ENCODE measurements around the gene AFF3. TPM values are rescaled to one million over a fixed set of nuclear protein-coding genes. Genes with fewer than 3 reads are reported as not detected.

AFF3 gene
- total and polyA plus RNA-seq, 4 donors, result 0.48 to 5.3 (median 2.3) TPM

GRCh38 chr2:99552529-99552928, 589.9 kb downstream of the AFF3 start:
- H3K9me3 ChIP-seq (ENCODE audit: control insufficient read depth in 4 of 4, low read length in 3 of 4), result no peaks in the 10 kb centered on the region
- H3K27ac ChIP-seq (ENCODE audit: low read depth in 1 of 2, low read length in 2 of 2), result no peak overlapping the region
- no peak overlapping the region for H3K4me3 ChIP-seq (ENCODE audit: low read depth in 1 of 3, low read length in 3 of 3)
- no peak overlapping the region for H3K9ac ChIP-seq (ENCODE audit: low read depth in 1 of 2, low read length in 2 of 2)
- no peak for TF ChIP-seq NR2F2 (IDR thresholded peaks at IDR 0.05)
- TF ChIP-seq HNF4A (conservative IDR thresholded peaks at IDR 0.05), result no peak
- TF ChIP-seq EGR1 (IDR thresholded peaks at IDR 0.05; ENCODE audit: low read depth in 2 of 2), result no peak
- TF ChIP-seq SP1 (IDR thresholded peaks at IDR 0.05), result no peak
- no peak for TF ChIP-seq GABPA (IDR thresholded peaks at IDR 0.05 in 1 of 2, conservative IDR thresholded peaks at IDR 0.05 in 1 of 2)
- no peaks in the 10 kb centered on the region for H3K27me3 ChIP-seq (ENCODE audit: control insufficient read depth in 4 of 4, insufficient read depth in 4 of 4, low read length in 3 of 4)
- WGBS, result 58% methylated on average over 2 of the region's 2 CpGs
- peaks cover 0 to 2% (median 0%) of the 10 kb centered on the region in 4 donors for H3K4me1 ChIP-seq (ENCODE audit: control insufficient read depth in 4 of 4, insufficient read depth in 4 of 4, low read length in 3 of 4)
- H3K36me3 ChIP-seq (ENCODE audit: control insufficient read depth in 4 of 4, insufficient read depth in 3 of 4, low read depth in 1 of 4, low read length in 3 of 4), result no peaks in the 10 kb centered on the region
- no peak for DNase-seq (ENCODE audit: low spot score)

- Histone ChIP-seq H3K27ac (ENCODE audit: low read depth in 1 of 2, low read length in 2 of 2) (no peak overlapping the region), H3K27me3 (ENCODE audit: control insufficient read depth in 4 of 4, insufficient read depth in 4 of 4, low read length in 3 of 4) (no peaks in the 10 kb centered on the region), H3K36me3 (ENCODE audit: control insufficient read depth in 4 of 4, insufficient read depth in 3 of 4, low read depth in 1 of 4, low read length in 3 of 4) (no peaks in the 10 kb centered on the region), H3K4me1 (ENCODE audit: control insufficient read depth in 4 of 4, insufficient read depth in 4 of 4, low read length in 3 of 4) (peaks cover 0 to 5% (median 2%) of the 10 kb centered on the region in 4 donors), H3K4me3 (ENCODE audit: low read depth in 1 of 3, low read length in 3 of 3) (no peak overlapping the region), H3K9me3 (ENCODE audit: control insufficient read depth in 4 of 4, low read length in 3 of 4) (no peaks in the 10 kb centered on the region), H3K9ac (ENCODE audit: low read depth in 1 of 2, low read length in 2 of 2) (no peak overlapping the region)
- DNase-seq (ENCODE audit: low spot score), result no peak
- TF ChIP-seq GABPA (IDR thresholded peaks at IDR 0.05 in 1 of 2, conservative IDR thresholded peaks at IDR 0.05 in 1 of 2) (no peak), HNF4G (IDR thresholded peaks at IDR 0.05) (no peak), TAF1 (conservative IDR thresholded peaks at IDR 0.05) (no peak), RXRA (IDR thresholded peaks at IDR 0.05) (no peak), JUND (IDR thresholded peaks at IDR 0.05) (no peak)
- TF ChIP-seq, protein P1, sequence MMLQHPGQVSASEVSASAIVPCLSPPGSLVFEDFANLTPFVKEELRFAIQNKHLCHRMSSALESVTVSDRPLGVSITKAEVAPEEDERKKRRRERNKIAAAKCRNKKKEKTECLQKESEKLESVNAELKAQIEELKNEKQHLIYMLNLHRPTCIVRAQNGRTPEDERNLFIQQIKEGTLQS (IDR thresholded peaks at IDR 0.05), result no peak
- TF ChIP-seq, protein P2, sequence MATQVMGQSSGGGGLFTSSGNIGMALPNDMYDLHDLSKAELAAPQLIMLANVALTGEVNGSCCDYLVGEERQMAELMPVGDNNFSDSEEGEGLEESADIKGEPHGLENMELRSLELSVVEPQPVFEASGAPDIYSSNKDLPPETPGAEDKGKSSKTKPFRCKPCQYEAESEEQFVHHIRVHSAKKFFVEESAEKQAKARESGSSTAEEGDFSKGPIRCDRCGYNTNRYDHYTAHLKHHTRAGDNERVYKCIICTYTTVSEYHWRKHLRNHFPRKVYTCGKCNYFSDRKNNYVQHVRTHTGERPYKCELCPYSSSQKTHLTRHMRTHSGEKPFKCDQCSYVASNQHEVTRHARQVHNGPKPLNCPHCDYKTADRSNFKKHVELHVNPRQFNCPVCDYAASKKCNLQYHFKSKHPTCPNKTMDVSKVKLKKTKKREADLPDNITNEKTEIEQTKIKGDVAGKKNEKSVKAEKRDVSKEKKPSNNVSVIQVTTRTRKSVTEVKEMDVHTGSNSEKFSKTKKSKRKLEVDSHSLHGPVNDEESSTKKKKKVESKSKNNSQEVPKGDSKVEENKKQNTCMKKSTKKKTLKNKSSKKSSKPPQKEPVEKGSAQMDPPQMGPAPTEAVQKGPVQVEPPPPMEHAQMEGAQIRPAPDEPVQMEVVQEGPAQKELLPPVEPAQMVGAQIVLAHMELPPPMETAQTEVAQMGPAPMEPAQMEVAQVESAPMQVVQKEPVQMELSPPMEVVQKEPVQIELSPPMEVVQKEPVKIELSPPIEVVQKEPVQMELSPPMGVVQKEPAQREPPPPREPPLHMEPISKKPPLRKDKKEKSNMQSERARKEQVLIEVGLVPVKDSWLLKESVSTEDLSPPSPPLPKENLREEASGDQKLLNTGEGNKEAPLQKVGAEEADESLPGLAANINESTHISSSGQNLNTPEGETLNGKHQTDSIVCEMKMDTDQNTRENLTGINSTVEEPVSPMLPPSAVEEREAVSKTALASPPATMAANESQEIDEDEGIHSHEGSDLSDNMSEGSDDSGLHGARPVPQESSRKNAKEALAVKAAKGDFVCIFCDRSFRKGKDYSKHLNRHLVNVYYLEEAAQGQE (IDR thresholded peaks at IDR 0.05), result no peak
- TF ChIP-seq, protein P3, sequence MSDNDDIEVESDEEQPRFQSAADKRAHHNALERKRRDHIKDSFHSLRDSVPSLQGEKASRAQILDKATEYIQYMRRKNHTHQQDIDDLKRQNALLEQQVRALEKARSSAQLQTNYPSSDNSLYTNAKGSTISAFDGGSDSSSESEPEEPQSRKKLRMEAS (IDR thresholded peaks at IDR 0.05), result no peak
- TF ChIP-seq, protein P4, sequence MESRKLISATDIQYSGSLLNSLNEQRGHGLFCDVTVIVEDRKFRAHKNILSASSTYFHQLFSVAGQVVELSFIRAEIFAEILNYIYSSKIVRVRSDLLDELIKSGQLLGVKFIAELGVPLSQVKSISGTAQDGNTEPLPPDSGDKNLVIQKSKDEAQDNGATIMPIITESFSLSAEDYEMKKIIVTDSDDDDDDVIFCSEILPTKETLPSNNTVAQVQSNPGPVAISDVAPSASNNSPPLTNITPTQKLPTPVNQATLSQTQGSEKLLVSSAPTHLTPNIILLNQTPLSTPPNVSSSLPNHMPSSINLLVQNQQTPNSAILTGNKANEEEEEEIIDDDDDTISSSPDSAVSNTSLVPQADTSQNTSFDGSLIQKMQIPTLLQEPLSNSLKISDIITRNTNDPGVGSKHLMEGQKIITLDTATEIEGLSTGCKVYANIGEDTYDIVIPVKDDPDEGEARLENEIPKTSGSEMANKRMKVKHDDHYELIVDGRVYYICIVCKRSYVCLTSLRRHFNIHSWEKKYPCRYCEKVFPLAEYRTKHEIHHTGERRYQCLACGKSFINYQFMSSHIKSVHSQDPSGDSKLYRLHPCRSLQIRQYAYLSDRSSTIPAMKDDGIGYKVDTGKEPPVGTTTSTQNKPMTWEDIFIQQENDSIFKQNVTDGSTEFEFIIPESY (IDR thresholded peaks at IDR 0.05), result no peak
- WGBS, result 90% methylated on average over 5 of the region's 5 CpGs
These were observed 592.0 kb downstream of the AFF3 start for GRCh38 chr2:99550368-99550767.

Measured in liver (tissue), 9 donors.